Stimulated activated CD8-positive, alpha-beta memory T cell treated with anti-CD3 and anti-CD28 coated beads, Interleukin-12 subunit alpha, Interleukin-12 subunit beta, amount 100 ng/mL, for 1 hour (primary cell): ENCODE results near the gene KIF1A.

ENCODE experiments used
- DNase-seq: peaks from one replicate; pipeline ENCODE4 v3.0.0-alpha.2; 2020; ENCODE audit warnings: low read depth

KIF1A gene

GRCh38 chr2:240797914-240798313, 22.1 kb downstream of the KIF1A start:
- DNase-seq, result no peak

DNA sequence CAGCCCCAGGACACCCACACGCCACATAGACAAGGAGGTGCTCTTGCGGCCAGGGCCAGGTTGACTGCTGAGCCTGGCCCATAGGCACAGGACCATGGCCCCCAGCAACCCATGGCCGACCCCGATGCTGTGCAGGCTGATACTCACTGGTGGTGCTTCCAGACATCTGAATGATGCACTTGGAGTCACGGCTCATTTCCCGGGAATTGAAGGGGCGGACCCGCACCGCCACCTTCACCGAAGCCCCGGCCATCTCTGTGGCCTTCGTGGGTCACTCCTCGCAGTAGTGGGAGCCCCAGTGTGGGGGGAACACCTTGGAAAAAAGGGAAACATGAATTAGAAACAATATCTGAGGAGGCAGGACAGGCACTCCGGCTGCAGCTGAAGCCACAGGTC, 22.5 kb downstream of the KIF1A start:
- DNase-seq, result no peak

GRCh38 chr2:240796543-240797499, 23.2 kb downstream of the KIF1A start:
- DNase-seq, result no peak

DNA sequence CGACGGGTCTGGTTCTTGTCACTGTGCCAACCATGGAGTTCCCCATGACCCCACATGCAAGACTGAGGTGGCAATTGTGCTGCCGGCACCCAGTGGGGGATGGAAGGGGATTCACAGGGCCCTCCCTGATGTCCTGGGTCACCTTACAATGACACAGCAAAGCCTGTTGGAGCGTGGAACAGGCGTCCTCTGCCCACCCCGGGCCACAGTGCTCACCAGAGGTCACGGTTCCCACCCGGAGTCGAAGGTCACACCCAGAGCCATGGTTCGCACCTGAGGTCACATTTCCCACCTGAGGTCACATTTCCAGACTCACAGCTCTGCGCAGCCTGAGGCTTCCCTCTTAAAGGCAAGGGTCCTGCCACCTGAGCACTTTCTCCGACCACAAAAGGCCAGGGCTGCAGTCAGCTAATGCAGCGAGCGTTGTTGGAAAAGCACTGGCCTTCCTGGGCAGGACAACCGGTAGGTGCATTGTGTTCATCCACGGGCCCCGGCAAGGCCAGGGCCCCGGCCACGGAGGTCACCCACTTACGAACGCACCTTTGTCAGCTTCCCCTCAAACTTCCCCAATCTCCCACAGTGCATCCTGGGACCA, 24.0 kb downstream of the KIF1A start:
- DNase-seq, result no peak

GRCh38 chr2:240795454-240795853, 24.6 kb downstream of the KIF1A start:
- DNase-seq, result no peak

GRCh38 chr2:240794178-240794721, 25.8 kb downstream of the KIF1A start:
- no peak for DNase-seq

DNA sequence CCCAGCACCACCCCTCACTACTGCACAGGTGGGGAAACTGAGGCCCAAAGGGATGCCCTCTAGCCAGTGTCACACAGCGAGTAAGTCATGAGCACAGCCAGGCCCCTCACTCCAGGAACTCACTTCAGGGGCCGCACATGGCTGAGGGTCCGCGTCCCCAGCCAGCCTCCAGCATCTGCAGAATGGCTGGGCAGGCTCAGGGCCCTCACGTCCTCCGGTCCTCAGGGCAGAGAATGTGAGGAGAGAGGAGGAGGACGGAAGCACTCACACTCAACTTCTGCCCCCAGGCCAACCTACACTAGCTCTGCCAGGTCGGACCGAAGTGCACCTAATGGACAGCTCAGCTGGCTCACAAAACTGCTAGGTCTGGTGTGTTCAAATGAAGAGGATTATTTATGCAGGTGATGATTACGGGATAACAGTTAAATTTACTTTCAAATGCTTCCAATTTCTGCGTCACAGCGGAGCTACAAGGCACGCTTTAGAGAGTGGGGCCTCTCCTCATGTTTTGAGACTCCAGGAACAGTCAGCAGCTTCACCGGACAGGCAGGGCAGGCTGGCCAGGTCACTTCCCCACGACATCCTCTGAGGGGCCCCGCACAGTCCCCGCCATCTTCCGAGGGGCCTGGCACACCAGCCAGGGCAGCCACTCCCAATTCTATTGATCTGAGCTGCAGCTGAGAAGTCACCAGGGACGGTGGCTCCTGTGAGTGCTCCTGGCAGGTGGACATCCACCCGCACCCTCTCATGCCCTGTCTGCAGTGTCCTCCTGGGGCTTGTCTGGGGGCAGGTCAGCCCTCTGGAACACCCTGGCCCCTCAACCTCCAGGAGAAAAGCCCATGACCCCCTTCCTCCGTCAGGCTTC, 26.5 kb downstream of the KIF1A start:
- no peak for DNase-seq

- no peak for DNase-seq
These were observed 27.2 kb downstream of the KIF1A start for GRCh38 chr2:240792629-240793312.

DNA sequence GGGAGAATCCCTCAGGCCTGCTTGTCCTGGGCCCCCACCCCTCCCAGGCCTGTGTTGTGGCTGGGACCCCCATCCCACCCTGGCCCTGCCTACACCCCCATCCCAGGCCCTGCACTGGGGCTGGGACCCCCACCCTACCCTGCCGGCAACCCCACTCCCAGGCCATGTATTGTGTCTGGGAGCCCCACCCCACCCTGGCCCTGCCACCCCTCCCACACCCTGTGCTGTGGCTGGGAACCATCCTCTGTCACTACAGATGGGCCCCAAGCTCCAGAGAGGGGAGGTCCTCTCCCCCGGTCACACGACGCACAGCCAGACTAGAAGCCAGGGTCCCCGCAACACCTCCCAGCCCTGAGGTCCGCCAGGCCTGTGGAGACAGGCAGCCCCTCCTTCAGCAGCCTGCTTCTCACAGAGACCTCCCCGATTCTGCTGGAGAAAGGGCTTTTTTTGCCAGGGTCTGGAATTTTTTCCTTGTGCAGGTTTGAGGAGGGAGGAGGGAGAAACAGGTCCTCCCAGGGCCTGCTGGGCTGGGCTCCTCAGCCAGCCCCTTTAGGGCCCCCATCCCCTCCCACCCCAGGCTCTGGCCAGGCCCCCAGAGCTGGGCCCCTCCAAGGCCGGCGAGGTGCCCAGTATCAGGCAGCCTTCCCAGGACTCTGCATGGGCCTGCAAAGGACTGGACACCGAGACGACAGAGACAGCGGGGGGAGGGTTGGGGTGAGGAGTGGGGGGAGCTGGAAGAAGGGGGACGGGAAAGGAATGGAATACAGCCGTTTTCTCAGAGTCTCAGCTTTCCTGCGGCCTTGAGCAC, 28.0 kb downstream of the KIF1A start:
- no peak for DNase-seq

DNA sequence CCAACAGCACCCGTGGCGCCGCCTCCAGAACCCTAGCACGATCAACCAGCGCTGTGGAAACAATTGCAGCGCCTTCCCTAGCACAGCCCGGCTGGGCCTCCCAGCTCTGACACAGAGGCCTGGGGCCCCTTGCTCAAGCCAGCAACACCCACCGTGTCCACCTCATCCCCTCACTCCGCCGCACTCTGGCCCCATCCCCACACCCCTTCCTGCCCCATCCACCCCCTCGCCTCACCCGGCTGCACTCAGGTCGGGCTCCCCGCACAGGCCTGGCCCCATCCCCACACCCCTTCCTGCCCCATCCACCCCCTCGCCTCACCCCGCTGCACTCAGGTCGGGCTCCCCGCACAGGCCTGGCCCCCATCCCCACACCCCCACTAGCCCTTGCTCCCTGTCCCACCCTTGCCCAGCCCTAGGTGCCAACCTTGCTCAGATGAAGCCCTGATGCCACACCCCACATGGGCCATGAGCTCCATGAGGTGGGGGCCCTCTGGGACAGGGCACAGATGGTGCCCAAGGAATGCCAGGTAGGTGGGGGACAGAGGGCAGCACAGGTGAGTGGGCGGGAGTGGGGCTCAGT, 28.7 kb downstream of the KIF1A start:
- DNase-seq, result no peak

GRCh38 chr2:240790370-240791220, 29.4 kb downstream of the KIF1A start:
- DNase-seq, result no peak

DNA sequence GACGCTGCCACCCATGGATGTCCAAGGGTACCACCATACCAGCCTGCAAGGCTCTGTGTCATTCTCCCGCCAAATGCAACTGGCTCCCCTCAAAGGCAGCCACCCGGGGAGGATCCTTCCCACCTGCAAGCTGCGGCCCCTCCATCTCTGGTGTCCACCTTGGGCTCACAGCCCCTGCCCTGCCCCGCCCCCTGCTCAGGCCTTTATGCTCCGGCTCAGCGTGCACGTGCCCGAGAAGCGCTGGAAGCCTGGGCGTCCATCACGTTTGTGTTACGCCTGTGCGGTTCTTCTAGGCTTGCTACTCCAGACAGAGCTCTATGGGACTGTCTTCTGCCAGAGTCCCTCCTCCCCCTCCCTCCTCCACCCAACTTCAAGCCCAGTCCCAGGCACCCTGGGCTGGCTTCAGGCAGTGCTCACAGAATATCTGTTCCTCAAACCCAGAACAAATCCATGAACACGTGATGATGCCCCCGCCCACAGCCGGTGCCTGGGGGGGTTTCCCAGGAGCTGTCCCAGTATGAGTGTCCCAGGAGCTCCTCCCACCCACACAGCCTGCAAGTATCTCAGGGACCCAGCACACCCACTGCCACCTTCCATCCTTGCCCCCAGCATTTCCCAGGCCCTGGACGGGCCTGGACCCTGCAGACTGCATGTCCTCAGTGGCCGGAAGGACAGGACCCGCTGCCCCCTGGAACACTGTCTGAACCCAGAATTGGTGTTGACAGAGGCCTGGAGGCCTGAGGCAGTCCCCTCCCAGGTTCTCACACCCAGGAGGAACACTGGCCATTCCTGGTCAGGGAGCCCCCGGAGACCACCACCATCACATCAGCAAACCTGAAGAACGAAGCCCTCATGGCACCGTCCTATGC, 30.3 kb downstream of the KIF1A start:
- DNase-seq, result no peak

DNA sequence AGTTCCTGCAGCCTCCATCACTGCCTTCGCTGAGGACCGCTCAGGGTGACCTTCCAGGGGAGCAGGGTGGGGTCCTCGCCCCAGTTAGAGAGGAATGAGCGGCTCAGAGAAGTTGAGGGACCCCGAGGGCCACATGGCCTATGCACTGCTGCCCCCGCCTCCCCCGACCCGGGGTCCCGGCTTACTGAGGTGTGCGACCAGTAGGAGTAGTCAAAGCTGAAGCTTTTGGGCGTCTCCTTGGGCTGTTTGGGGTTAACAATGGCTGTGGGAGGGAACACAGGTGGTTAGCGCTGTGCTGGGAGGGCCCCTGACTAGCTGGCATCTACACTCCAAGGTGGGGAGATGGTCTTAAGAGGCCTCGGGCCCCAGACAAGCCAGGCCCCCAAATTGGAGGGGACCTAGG, 31.0 kb downstream of the KIF1A start:
- no peak for DNase-seq

DNA sequence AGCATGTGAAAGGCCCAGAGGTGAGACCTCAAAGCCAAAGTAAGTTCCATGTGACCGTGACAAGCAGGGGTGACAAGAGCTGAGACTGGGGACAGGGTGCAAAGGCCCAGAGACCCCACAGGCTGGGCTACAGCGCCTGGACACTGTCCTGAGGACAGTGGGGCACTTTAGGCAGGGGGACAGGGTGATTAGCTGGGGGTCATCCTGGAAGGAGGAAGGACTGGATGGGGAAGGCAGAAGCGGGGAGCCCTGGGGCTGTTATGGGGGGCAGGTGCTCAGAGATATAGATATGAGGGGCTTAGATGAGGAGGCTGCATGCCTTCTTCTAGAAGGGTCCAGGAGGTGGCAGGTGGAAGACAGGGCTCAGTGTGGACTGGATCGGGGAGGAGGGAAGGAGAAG, 31.5 kb downstream of the KIF1A start:
- DNase-seq, result no peak

GRCh38 chr2:240787521-240788472, 32.2 kb downstream of the KIF1A start:
- DNase-seq, result no peak

DNA sequence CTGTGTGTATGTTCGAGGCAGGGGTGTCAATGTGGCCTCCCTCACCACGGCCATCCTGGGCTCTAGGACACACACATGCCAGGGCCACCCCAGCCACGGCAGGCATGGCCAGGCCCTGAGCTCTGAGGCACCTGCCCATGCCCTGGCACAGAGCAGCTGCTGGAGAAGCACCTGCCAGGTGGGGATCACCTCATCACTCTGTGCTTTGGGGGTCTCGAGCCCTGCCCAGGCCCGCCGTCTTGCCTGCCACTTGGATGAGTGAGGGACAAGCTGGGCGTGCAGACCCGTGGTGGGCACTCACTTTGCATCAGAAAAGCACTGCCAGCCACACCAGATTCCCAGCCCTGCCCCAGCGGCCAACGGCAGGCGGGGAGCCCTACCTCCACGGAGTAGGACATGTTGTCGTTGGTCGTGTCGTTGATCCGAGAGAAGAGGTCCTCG, 33.1 kb downstream of the KIF1A start:
- no peak for DNase-seq

DNA sequence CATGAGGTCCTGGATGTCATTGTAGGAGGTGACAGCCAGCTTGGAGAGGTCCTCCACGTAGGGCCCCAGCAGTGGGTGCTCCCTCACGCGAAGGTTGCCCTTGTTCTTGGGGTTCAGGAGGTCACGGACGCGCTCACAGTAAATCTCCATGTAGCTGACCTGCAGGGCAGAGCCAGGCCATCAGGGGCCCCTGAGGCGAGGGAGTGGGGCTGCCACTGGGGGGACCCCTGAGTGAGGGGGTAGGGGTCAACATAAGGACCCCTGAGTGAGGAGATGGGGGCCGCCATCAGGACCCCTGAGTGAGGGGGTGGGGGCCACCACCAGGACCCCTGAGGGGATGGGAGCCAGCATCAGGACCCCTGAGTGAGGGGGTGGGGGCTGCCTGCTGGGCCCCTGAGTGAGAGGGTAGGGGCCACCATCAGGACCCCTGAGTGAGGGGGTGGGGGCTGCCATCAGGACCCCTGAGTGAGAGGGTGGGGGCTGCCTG, 33.6 kb downstream of the KIF1A start:
- DNase-seq, result no peak
